Measurements from ENCODE around the gene ASXL2. TPM values are rescaled to one million over a fixed set of nuclear protein-coding genes. Genes with fewer than 3 reads are reported as not detected.

Gene ASXL2
- total RNA-seq, 1 experiment from 2014 or later, result 32.7 TPM

DNA sequence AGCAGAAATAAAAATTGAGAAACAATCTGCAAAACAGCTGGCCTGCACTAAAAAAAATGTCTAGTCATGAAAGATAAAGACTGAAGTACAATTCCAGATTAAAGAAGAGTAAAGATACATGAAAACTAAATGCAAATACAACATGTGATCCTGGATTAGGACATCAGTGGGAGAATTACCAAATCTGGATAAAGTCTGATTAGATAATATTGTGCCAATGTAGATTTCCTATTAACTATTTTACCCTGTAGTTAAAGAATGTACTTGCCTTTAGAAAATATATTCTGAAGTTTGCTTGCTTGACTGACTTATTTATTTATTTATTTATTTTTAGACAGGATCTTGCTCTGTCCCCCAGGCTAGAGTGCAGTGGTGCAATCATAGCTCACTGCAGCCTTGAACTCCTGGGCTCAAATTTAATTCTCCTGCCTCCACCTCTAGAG lies 58.7 kb downstream of the ASXL2 start:
- Histone ChIP-seq H2BK12ac (ENCODE audit: insufficient read length, low read depth, low read length) (no peak overlapping the region), H3T11ph (ENCODE audit: low read length) (no peak overlapping the region), H4K5ac (ENCODE audit: insufficient read length, low read depth, low read length) (no peak overlapping the region), H3K4ac (ENCODE audit: low read depth, low read length) (no peak overlapping the region), H3K14ac (ENCODE audit: insufficient read depth, low read length) (no peak overlapping the region), H4K8ac (replicated peaks; ENCODE audit: insufficient read length, low read depth, low read length) (no peak overlapping the region), H3K23ac (ENCODE audit: insufficient read length, low read depth, low read length) (no peak overlapping the region), H4K20me1 (ENCODE audit: control insufficient read depth, insufficient read depth, insufficient read length) (no peaks in the 10 kb centered on the region), H3K56ac (ENCODE audit: insufficient read length, low read depth, low read length) (no peak overlapping the region), H3K4me1 (ENCODE audit: insufficient read depth, low read length) (no peaks in the 10 kb centered on the region), H2AFZ (ENCODE audit: low read length) (no peak overlapping the region), H3K79me1 (ENCODE audit: insufficient read depth, low read depth, low read length, poor library complexity, severe bottlenecking) (no peaks in the 10 kb centered on the region), H2AK5ac (ENCODE audit: insufficient read length, low read length) (no peak overlapping the region), H3K18ac (ENCODE audit: insufficient read length, low read depth, low read length) (no peak overlapping the region), H3K23me2 (ENCODE audit: insufficient read length, low read depth, low read length, poor library complexity, severe bottlenecking) (no peaks in the 10 kb centered on the region), H2BK120ac (ENCODE audit: low read depth, low read length, poor library complexity, severe bottlenecking) (no peak overlapping the region), H4K91ac (ENCODE audit: insufficient read length, low read depth, low read length) (no peak overlapping the region), H3K27me3 (ENCODE audit: insufficient read depth, low read length) (no peaks in the 10 kb centered on the region), H2BK15ac (ENCODE audit: low read depth, low read length) (no peak overlapping the region), H2BK5ac (ENCODE audit: insufficient read length, low read length) (no peak overlapping the region), H3K4me2 (ENCODE audit: insufficient read depth, insufficient read length, low read length) (no peak overlapping the region), H2BK20ac (ENCODE audit: low read depth, low read length, poor library complexity, severe bottlenecking) (no peak overlapping the region), H3K9me3 (ENCODE audit: control insufficient read depth, low read depth, low read length) (no peaks in the 10 kb centered on the region), H3K27ac (ENCODE audit: insufficient read length, low read depth, low read length) (no peak overlapping the region), H3K79me2 (ENCODE audit: insufficient read depth, low read length) (peaks cover 3% of the 10 kb centered on the region; the same call in 1 of the 2 replicates), H3K9ac (ENCODE audit: extremely low read depth, insufficient read length, low read length) (no peak overlapping the region)
- Mint-ChIP-seq H3K4me1 (peaks cover 16 to 19% of the 10 kb centered on the region in 2 experiments), H3K4me3 (no peak overlapping the region), H3K27me3 (ENCODE audit: low read depth) (no peaks in the 10 kb centered on the region), H3K36me3 (ENCODE audit: insufficient read depth in 1 of 3, low read depth in 3 of 3) (peaks cover 2 to 14% (median 4%) of the 10 kb centered on the region in 3 experiments; a peak in 4 of 7 replicates), H3K9me3 (no peaks in the 10 kb centered on the region), H3K27ac (no peak overlapping the region; a peak in 1 of 7 replicates)
- TF ChIP-seq, protein P1, sequence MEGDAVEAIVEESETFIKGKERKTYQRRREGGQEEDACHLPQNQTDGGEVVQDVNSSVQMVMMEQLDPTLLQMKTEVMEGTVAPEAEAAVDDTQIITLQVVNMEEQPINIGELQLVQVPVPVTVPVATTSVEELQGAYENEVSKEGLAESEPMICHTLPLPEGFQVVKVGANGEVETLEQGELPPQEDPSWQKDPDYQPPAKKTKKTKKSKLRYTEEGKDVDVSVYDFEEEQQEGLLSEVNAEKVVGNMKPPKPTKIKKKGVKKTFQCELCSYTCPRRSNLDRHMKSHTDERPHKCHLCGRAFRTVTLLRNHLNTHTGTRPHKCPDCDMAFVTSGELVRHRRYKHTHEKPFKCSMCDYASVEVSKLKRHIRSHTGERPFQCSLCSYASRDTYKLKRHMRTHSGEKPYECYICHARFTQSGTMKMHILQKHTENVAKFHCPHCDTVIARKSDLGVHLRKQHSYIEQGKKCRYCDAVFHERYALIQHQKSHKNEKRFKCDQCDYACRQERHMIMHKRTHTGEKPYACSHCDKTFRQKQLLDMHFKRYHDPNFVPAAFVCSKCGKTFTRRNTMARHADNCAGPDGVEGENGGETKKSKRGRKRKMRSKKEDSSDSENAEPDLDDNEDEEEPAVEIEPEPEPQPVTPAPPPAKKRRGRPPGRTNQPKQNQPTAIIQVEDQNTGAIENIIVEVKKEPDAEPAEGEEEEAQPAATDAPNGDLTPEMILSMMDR (conservative IDR thresholded peaks at IDR 0.05), result no peak
- no peak for DNase-seq
